ENCODE data around the gene MYO18B.

- TF ChIP-seq ZNF274 (IDR thresholded peaks at IDR 0.05; ENCODE audit: low read depth, low read length) (no peak), YY1 (IDR thresholded peaks at IDR 0.05; ENCODE audit: insufficient read depth, insufficient read length) (no peak)
Observed at GRCh38 chr22:25990940-25991339, 249.0 kb downstream of the MYO18B start.
